A549 (cell line): ENCODE results near the gene GBA2. TPM values are rescaled to one million over a fixed set of nuclear protein-coding genes. Genes with fewer than 3 reads are reported as not detected.

Experiments
- ATAC-seq, 2 experiments: fragments of 200-7000 bp in 1 of 2; fragments of >200 bp in 1 of 2; cut with Nextera tagmentation in 1 of 2; cut with Tn5 transposase in 1 of 2; 3 replicates each; pipeline versions ENCODE4 v1.8.0 to v1.9.1; 2018 to 2020; ENCODE audit warnings: mild to moderate bottlenecking in 1 of 2, moderate library complexity in 1 of 2
- CTCF ChIA-PET: fragments of 300-600 bp; sonication (Branson Sonifier 250); formaldehyde crosslinking; extraction: SDS; loops from one replicate; lab custom pipeline; 2021; ENCODE audit warnings: antibody characterized with exemption, inconsistent platforms; lab: Yijun Ruan, JAX
- POLR2A ChIA-PET: fragments of 350-600 bp; formaldehyde crosslinking; extraction: SDS; loops from one replicate; lab custom pipeline; 2021; ENCODE audit warnings: antibody characterized with exemption, inconsistent platforms; lab: Yijun Ruan, JAX
- DNase-seq, 2 experiments: peaks; one replicate each; pipeline versions ENCODE4 v3.0.0 to v3.0.0-alpha.2; 2011 to 2016; ENCODE audit warnings: low read depth in 1 of 2, low spot score in 1 of 2
- FAIRE-seq: peaks from 2 replicates; lab custom pipeline; 2011; peaks lifted over from hg19 to GRCh38; lab: Jason Lieb, UNC
- H3K27ac ChIP-seq, 2 experiments: fragments of >200 bp; sonication (Bioruptor Twin); formaldehyde crosslinking; 3 replicates each; pipeline ENCODE4 v1.5.1; 2016 to 2017
- H3K4me1 ChIP-seq: fragments of >200 bp; sonication (Bioruptor Twin); formaldehyde crosslinking; 3 replicates; pipeline ENCODE4 v1.6.1; 2016
- H3K4me2 ChIP-seq: fragments of >200 bp; sonication (Bioruptor Twin); formaldehyde crosslinking; 3 replicates; pipeline ENCODE4 v1.6.1; 2016
- H3K4me3 ChIP-seq: fragments of >200 bp; sonication (Bioruptor Twin); formaldehyde crosslinking; 3 replicates; pipeline ENCODE4 v1.5.1; 2016
- H3K9me3 ChIP-seq: fragments of >200 bp; sonication (Bioruptor Twin); formaldehyde crosslinking; 3 replicates; pipeline ENCODE4 v1.6.1; 2016
- CBX2 ChIP-seq: fragments of 200-600 bp; sonication (generic); IDR thresholded peaks from 2 replicates; pipeline ENCODE4 v1.6.1; 2016; ENCODE audit warnings: low read depth, mild to moderate bottlenecking, borderline replicate concordance
- CBX8 ChIP-seq: fragments of 200-600 bp; sonication (generic); IDR thresholded peaks from 2 replicates; pipeline ENCODE4 v1.6.1; 2016
- CHD4 ChIP-seq: fragments of 200-600 bp; sonication (generic); IDR thresholded peaks from 2 replicates; pipeline ENCODE4 v1.6.1; 2016; ENCODE audit warnings: antibody characterized with exemption, mild to moderate bottlenecking, borderline replicate concordance
- FOSL2 ChIP-seq, 2 experiments: fragments of 450-650 bp in 1 of 2; fragments of >200 bp in 1 of 2; sonication (Bioruptor Twin) in 1 of 2; formaldehyde crosslinking; IDR thresholded peaks; 2 replicates each; pipeline versions ENCODE4 v1.5.0 to v1.6.1; 2016 to 2020; ENCODE audit warnings: mild to moderate bottlenecking in 1 of 2, moderate library complexity in 1 of 2
- HEYL ChIP-seq: fragments of 250-450 bp; sonication (Bioruptor Pico); IDR thresholded peaks from 2 replicates; pipeline ENCODE4 v1.8.0; 2021; ENCODE audit warnings: mild to moderate bottlenecking, moderate library complexity
- HOXB13 ChIP-seq: fragments of 250-450 bp; sonication (Bioruptor Pico); IDR thresholded peaks from 2 replicates; pipeline ENCODE4 v1.5.0; 2020; ENCODE audit warnings: low read depth, mild to moderate bottlenecking, moderate library complexity
- JUN ChIP-seq, 2 experiments: fragments of >200 bp; sonication (Bioruptor Twin); formaldehyde crosslinking; IDR thresholded peaks; 2 replicates in 1 of 2; 3 replicates in 1 of 2; pipeline ENCODE4 v1.6.1; 2016 to 2017
- JUNB ChIP-seq: fragments of >200 bp; sonication (Bioruptor Twin); formaldehyde crosslinking; IDR thresholded peaks from 2 replicates; pipeline ENCODE4 v1.6.1; 2016
- KDM5A ChIP-seq: fragments of 200-600 bp; sonication (generic); IDR thresholded peaks from 2 replicates; pipeline ENCODE4 v1.6.1; 2016; ENCODE audit warnings: antibody characterized with exemption, mild to moderate bottlenecking
- MAZ ChIP-seq: fragments of 150-350 bp; IDR thresholded peaks from 2 replicates; pipeline ENCODE4 v1.6.1; 2014; ENCODE audit warnings: antibody characterized with exemption, low read depth, low read length, borderline replicate concordance
- NFE2L2 ChIP-seq: fragments of 150-350 bp; conservative IDR thresholded peaks from 2 replicates; pipeline ENCODE4 v1.6.1; 2014; ENCODE audit warnings: low read length
- POLR2AphosphoS2 ChIP-seq: conservative IDR thresholded peaks from 2 replicates; pipeline ENCODE4 v1.6.1; 2012; ENCODE audit warnings: low read length, improper control_type of control experiment, inconsistent platforms
- SMC3 ChIP-seq: fragments of >200 bp; sonication (Bioruptor Twin); formaldehyde crosslinking; IDR thresholded peaks from 3 replicates; pipeline ENCODE4 v1.6.1; 2018; ENCODE audit warnings: inconsistent platforms
- TFCP2L1 ChIP-seq: fragments of 250-450 bp; sonication (Bioruptor Pico); IDR thresholded peaks from 2 replicates; pipeline ENCODE4 v1.5.0; 2021; ENCODE audit warnings: mild to moderate bottlenecking
- WGBS: methylation state at CpG from one replicate; pipeline ENCODE4 v1.1.6; 2017; ENCODE audit errors: missing lambda C conversion rate; 5-methylcytosine and 5-hydroxymethylcytosine counted together
- polyA plus RNA-seq, 4 experiments: library from polyadenylated mRNA; depleted of rRNA in 3 of 4; stranded (reverse); fragments of >200 nt; fragmentation: RNase III in 1 of 4; extraction: RNeasy Plus Mini Kit Qiagen cat#74134 plus additional on column Dnase treatment in 1 of 4; gene quantifications; 2 replicates in 3 of 4; 3 replicates in 1 of 4; pipeline ENCODE4 v1.2.3, GENCODE V29; 2011 to 2017
- TF ChIP-seq, protein P1 (sequence below): IDR thresholded peaks from 2 replicates; pipeline ENCODE4 v1.6.1; 2012
- TF ChIP-seq, protein P2 (sequence below): fragments of 250-450 bp; sonication (Bioruptor Pico); IDR thresholded peaks from 2 replicates; pipeline ENCODE4 v1.5.0; 2021; ENCODE audit warnings: mild to moderate bottlenecking, moderate library complexity, borderline replicate concordance
- TF ChIP-seq, protein P3 (sequence below): fragments of >200 bp; sonication (Bioruptor Twin); formaldehyde crosslinking; IDR thresholded peaks from 2 replicates; pipeline ENCODE4 v1.6.1; 2016

GBA2 gene
- polyA plus RNA-seq, 2 of the 4 experiments (the other 2 are of a cell fraction), result 38.9 to 40.0 TPM

DNA sequence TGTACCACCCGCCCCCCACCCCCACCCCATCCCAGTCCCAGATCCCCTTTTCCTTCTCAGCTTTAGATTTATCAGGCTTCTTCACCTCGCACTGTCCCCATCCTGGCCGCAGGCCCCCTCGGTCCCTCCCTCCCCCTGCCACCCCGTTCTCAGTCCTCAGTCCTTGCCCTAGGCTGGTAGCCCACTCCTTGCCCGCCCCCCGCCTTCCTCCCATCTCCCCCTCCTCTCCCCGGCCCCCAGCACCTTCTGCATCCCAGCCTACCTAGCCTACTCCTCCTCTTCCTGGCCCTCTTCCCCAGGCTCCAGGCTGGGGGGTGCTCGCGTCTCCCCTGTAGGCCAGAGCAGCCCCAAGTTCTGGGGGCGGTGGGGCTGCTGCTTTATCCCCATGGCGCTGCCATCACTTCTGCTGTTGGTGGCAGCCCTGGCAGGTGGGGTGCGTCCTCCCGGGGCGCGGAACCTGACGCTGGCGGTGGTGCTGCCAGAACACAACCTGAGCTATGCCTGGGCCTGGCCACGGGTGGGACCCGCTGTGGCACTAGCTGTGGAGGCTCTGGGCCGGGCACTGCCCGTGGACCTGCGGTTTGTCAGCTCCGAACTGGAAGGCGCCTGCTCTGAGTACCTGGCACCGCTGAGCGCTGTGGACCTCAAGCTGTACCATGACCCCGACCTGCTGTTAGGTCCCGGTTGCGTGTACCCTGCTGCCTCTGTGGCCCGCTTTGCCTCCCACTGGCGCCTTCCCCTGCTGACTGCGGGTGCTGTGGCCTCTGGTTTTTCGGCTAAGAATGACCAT is 43.2 kb upstream of the GBA2 start:
- H3K4me1 ChIP-seq, result peaks cover 16% of the 10 kb centered on the region
- H3K4me3 ChIP-seq, result no peak overlapping the region
- ChIA-PET CTCF (interaction anchor here (1.0 to 2.7 kb wide), 6 partner anchors 8 to 119 kb away, joined by 3 to 26 read pairs (median 5); partner anchors contain the start of genes HINT2 and SPAG8), POLR2A (no interaction called here)
- H3K9me3 ChIP-seq, result no peaks in the 10 kb centered on the region
- ATAC-seq (no peak), DNase-seq (no peak), FAIRE-seq (no peak)
- TF ChIP-seq HOXB13 (CRISPR knock-in tag), result no peak
- no peak for TF ChIP-seq JUNB
- H3K4me2 ChIP-seq, result no peak overlapping the region
- H3K27ac ChIP-seq, result no peak overlapping the region
- WGBS, result 94% methylated on average over 20 of the region's 34 CpGs

DNA sequence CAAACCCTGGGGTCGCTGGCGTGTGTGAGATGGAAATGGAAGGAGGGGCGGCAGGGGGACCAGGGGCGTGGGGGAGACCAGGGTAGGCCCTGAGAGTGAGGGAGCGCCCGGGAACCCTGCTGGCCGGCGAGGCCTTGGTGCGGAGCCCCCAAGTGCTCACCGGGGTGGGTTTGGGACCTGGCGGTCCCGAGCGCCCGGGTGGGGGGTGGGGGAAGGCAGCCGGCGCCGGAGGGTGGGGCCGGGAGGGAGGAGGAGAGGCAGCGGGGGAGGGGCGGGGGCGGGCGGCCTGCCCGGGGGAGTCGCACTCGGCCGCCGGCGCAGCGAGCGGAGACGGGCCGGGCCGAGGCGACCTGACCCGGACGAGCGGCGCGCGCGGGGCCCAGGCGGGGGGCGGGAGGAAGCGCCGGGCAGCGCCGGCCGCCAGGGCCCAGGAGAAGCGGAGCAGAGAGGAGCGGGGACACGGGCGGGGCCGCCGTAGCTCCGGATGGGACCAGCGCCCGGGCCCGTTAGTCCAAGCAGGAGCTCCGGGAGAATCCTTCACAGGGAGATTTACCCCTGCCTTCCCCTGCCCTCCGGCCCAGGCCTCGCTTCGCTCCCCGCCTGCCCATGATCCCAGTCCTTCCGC is 42.4 kb upstream of the GBA2 start, which contains the start of gene NPR2:
TSS of gene NPR2 (plus strand) at position 295 of the 625 bp plus-strand sequence. CDS start 818 bp downstream, outside the sequence.
- peaks cover 16% of the 10 kb centered on the region for H3K4me1 ChIP-seq
- CTCF ChIA-PET, result interaction anchor here (1.0 to 2.7 kb wide), 5 partner anchors 9 to 120 kb away, joined by 3 to 26 read pairs (median 6); partner anchors contain the start of genes HINT2 and SPAG8
- no peak for DNase-seq
- H3K27ac ChIP-seq, result peak within 1 kb of the TSS in 1 of 2 experiments; percentile 22; a peak in 1 of 6 replicates
- WGBS, result 95% methylated on average over 35 of the region's 64 CpGs
- no peaks in the 10 kb centered on the region for H3K9me3 ChIP-seq
- TF ChIP-seq JUN (IDR thresholded peaks at IDR 0.05) (no peak), MAZ (no peak), POLR2AphosphoS2 (no peak), CHD4 (no peak), KDM5A (no peak), NFE2L2 (no peak), TFCP2L1 (no peak), HEYL (CRISPR knock-in tag) (no peak), SMC3 (no peak), CBX8 (no peak), HOXB13 (CRISPR knock-in tag) (no peak), CBX2 (no peak), FOSL2 (IDR thresholded peaks at IDR 0.05) (no peak), FOSL2 (CRISPR knock-in tag; IDR thresholded peaks at IDR 0.05) (no peak)
- TF ChIP-seq, protein P1, sequence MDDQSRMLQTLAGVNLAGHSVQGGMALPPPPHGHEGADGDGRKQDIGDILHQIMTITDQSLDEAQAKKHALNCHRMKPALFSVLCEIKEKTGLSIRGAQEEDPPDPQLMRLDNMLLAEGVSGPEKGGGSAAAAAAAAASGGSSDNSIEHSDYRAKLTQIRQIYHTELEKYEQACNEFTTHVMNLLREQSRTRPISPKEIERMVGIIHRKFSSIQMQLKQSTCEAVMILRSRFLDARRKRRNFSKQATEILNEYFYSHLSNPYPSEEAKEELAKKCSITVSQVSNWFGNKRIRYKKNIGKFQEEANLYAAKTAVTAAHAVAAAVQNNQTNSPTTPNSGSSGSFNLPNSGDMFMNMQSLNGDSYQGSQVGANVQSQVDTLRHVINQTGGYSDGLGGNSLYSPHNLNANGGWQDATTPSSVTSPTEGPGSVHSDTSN, result no peak
- TF ChIP-seq, protein P2, sequence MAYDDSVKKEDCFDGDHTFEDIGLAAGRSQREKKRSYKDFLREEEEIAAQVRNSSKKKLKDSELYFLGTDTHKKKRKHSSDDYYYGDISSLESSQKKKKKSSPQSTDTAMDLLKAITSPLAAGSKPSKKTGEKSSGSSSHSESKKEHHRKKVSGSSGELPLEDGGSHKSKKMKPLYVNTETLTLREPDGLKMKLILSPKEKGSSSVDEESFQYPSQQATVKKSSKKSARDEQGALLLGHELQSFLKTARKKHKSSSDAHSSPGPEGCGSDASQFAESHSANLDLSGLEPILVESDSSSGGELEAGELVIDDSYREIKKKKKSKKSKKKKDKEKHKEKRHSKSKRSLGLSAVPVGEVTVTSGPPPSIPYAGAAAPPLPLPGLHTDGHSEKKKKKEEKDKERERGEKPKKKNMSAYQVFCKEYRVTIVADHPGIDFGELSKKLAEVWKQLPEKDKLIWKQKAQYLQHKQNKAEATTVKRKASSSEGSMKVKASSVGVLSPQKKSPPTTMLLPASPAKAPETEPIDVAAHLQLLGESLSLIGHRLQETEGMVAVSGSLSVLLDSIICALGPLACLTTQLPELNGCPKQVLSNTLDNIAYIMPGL (CRISPR knock-in tag), result no peak
- TF ChIP-seq, protein P3, sequence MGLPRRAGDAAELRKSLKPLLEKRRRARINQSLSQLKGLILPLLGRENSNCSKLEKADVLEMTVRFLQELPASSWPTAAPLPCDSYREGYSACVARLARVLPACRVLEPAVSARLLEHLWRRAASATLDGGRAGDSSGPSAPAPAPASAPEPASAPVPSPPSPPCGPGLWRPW, result no peak
- TF ChIP-seq, all 56 proteins: peak for 0
- FAIRE-seq (no peak), ATAC-seq (no peak)
- Histone ChIP-seq H3K4me2 (no peak within 1 kb of the TSS), H3K4me3 (no peak within 1 kb of the TSS)
- POLR2A ChIA-PET, result no interaction called here
